Panc1 (cell line): Measurements from ENCODE around the gene COL6A2. TPM values are rescaled to one million over a fixed set of nuclear protein-coding genes. Genes with fewer than 3 reads are reported as not detected.

Experiments used
- ATAC-seq: fragments of 200-7000 bp; cut with Tn5 transposase; 2 replicates; pipeline ENCODE4 v1.9.1; 2020; ENCODE audit warnings: mild to moderate bottlenecking, moderate library complexity
- BruUV-seq: library from RNA; stranded (reverse); fragments of 400-500 nt; replicated peaks from 2 replicates; lab custom pipeline; 2021; lab: Mats Ljungman, UMichigan
- CTCF ChIA-PET: fragments of 300-600 bp; sonication (Branson Sonifier 250); formaldehyde crosslinking; loops from one replicate; lab custom pipeline; 2022; ENCODE audit warnings: antibody characterized with exemption; lab: Charles Lee
- POLR2A ChIA-PET: fragments of 300-600 bp; sonication (Branson Sonifier 250); formaldehyde crosslinking; loops from one replicate; lab custom pipeline; 2022; ENCODE audit warnings: antibody characterized with exemption; lab: Charles Lee
- DNase-seq: peaks from one replicate; pipeline ENCODE4 v3.0.0-alpha.2; 2010; ENCODE audit warnings: low read depth, low spot score
- H3K27ac ChIP-seq: 2 replicates; pipeline ENCODE4 v1.5.1; 2011; ENCODE audit warnings: mild to moderate bottlenecking, low read length, inconsistent platforms
- H3K27me3 ChIP-seq: fragments of 200-500 bp; sonication (Bioruptor generic); 2 replicates; pipeline ENCODE4 v1.6.0; 2014; ENCODE audit warnings: low read length, inconsistent platforms; ENCODE audit not compliant: control insufficient read depth, insufficient read depth
- H3K36me3 ChIP-seq: fragments of 200-500 bp; sonication (Bioruptor generic); 2 replicates; pipeline ENCODE4 v1.5.1; 2014; ENCODE audit warnings: inconsistent platforms, mild to moderate bottlenecking, low read length, moderate library complexity; ENCODE audit not compliant: control insufficient read depth, insufficient read depth
- H3K4me1 ChIP-seq: 2 replicates; pipeline ENCODE4 v1.5.1; 2011; ENCODE audit warnings: inconsistent platforms, mild to moderate bottlenecking, low read length, moderate library complexity; ENCODE audit not compliant: control insufficient read depth, insufficient read depth
- H3K4me3 ChIP-seq, 2 experiments: 2 replicates each; pipeline ENCODE4 v1.5.1; 2011 to 2012; ENCODE audit warnings: low read depth in 2 of 2, low read length in 2 of 2, mild to moderate bottlenecking in 2 of 2, inconsistent platforms in 1 of 2, moderate library complexity in 1 of 2
- H3K9me3 ChIP-seq: fragments of 200-500 bp; sonication (Bioruptor generic); 2 replicates; pipeline ENCODE4 v1.5.1; 2014; ENCODE audit warnings: low read depth, mild to moderate bottlenecking, inconsistent platforms, low read length, moderate library complexity; ENCODE audit not compliant: control insufficient read depth, insufficient read depth
- POLR2AphosphoS5 ChIP-seq: IDR thresholded peaks from 2 replicates; pipeline ENCODE4 v1.6.1; 2012; ENCODE audit warnings: mild to moderate bottlenecking, low read depth, low read length, moderate library complexity
- SIN3A ChIP-seq: IDR thresholded peaks from 2 replicates; pipeline ENCODE4 v1.6.1; 2012; ENCODE audit warnings: low read depth, mild to moderate bottlenecking, low read length, moderate library complexity, borderline replicate concordance; ENCODE audit not compliant: insufficient read depth
- TCF7L2 ChIP-seq: IDR thresholded peaks from 2 replicates; pipeline ENCODE4 v1.6.1; 2011; ENCODE audit warnings: mild to moderate bottlenecking, low read depth, low read length, inconsistent platforms
- in situ Hi-C: cut with HindIII; loops from 2 replicates; pipeline ENCODE4 v1.10.0; 2016; ENCODE audit warnings: low sequenced_read_pairs, low pct_unique_long_range_greater_than_20kb
- intact Hi-C: fragments of 100-400 bp; cut with micrococcal nuclease; formaldehyde crosslinking; loops from one replicate; pipeline ENCODE4 v1.10.0; 2022; ENCODE audit not compliant: unreplicated experiment
- total RNA-seq: library from RNA; stranded (reverse); gene quantifications from one replicate; pipeline ENCODE4 v1.2.1, GENCODE V29; 2021; ENCODE audit not compliant: unreplicated experiment
- TF ChIP-seq, protein P1 (sequence below), 2 experiments: IDR thresholded peaks; 2 replicates each; pipeline ENCODE4 v1.6.1; 2011 to 2012; ENCODE audit warnings: low read depth in 2 of 2, control low read depth in 1 of 2, low read length in 1 of 2, mild to moderate bottlenecking in 1 of 2, moderate library complexity in 1 of 2; ENCODE audit not compliant: insufficient read depth in 1 of 2
- TF ChIP-seq, protein P2 (sequence below): fragments of 450-650 bp; IDR thresholded peaks from 2 replicates; pipeline ENCODE4 v1.5.1; 2017; ENCODE audit warnings: mild to moderate bottlenecking

The COL6A2 gene
- total RNA-seq, 1 experiment from 2014 or later = 29.9 TPM

GRCh38 chr21:46131588-46131837, 33.6 kb downstream of the COL6A2 start:
- Histone ChIP-seq H3K27ac (no peak overlapping the region), H3K36me3 (no peaks in the 10 kb centered on the region), H3K4me3 (no peak overlapping the region), H3K9me3 (no peaks in the 10 kb centered on the region), H3K27me3 (no peaks in the 10 kb centered on the region), H3K4me1 (no peaks in the 10 kb centered on the region)
- DNase-seq = no peak
- POLR2A ChIA-PET = no interaction called here
- ATAC-seq = no peak
- intact Hi-C loops (no loop called here), in situ Hi-C loops (no loop called here)
- BruUV-seq = no TSS peak
- TF ChIP-seq SIN3A (no peak), POLR2AphosphoS5 (no peak), TCF7L2 (no peak)
- TF ChIP-seq, protein P1, sequence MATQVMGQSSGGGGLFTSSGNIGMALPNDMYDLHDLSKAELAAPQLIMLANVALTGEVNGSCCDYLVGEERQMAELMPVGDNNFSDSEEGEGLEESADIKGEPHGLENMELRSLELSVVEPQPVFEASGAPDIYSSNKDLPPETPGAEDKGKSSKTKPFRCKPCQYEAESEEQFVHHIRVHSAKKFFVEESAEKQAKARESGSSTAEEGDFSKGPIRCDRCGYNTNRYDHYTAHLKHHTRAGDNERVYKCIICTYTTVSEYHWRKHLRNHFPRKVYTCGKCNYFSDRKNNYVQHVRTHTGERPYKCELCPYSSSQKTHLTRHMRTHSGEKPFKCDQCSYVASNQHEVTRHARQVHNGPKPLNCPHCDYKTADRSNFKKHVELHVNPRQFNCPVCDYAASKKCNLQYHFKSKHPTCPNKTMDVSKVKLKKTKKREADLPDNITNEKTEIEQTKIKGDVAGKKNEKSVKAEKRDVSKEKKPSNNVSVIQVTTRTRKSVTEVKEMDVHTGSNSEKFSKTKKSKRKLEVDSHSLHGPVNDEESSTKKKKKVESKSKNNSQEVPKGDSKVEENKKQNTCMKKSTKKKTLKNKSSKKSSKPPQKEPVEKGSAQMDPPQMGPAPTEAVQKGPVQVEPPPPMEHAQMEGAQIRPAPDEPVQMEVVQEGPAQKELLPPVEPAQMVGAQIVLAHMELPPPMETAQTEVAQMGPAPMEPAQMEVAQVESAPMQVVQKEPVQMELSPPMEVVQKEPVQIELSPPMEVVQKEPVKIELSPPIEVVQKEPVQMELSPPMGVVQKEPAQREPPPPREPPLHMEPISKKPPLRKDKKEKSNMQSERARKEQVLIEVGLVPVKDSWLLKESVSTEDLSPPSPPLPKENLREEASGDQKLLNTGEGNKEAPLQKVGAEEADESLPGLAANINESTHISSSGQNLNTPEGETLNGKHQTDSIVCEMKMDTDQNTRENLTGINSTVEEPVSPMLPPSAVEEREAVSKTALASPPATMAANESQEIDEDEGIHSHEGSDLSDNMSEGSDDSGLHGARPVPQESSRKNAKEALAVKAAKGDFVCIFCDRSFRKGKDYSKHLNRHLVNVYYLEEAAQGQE (IDR thresholded peaks at IDR 0.05; ENCODE audit: insufficient read depth in 1 of 2, low read depth in 2 of 2, low read length in 1 of 2) = no peak
- TF ChIP-seq, protein P2, sequence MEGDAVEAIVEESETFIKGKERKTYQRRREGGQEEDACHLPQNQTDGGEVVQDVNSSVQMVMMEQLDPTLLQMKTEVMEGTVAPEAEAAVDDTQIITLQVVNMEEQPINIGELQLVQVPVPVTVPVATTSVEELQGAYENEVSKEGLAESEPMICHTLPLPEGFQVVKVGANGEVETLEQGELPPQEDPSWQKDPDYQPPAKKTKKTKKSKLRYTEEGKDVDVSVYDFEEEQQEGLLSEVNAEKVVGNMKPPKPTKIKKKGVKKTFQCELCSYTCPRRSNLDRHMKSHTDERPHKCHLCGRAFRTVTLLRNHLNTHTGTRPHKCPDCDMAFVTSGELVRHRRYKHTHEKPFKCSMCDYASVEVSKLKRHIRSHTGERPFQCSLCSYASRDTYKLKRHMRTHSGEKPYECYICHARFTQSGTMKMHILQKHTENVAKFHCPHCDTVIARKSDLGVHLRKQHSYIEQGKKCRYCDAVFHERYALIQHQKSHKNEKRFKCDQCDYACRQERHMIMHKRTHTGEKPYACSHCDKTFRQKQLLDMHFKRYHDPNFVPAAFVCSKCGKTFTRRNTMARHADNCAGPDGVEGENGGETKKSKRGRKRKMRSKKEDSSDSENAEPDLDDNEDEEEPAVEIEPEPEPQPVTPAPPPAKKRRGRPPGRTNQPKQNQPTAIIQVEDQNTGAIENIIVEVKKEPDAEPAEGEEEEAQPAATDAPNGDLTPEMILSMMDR = no peak
- CTCF ChIA-PET = interaction anchor here (0.7 kb wide), 1 partner anchor 12 kb away, joined by 3 read pairs; no protein-coding TSS in a partner anchor

DNA sequence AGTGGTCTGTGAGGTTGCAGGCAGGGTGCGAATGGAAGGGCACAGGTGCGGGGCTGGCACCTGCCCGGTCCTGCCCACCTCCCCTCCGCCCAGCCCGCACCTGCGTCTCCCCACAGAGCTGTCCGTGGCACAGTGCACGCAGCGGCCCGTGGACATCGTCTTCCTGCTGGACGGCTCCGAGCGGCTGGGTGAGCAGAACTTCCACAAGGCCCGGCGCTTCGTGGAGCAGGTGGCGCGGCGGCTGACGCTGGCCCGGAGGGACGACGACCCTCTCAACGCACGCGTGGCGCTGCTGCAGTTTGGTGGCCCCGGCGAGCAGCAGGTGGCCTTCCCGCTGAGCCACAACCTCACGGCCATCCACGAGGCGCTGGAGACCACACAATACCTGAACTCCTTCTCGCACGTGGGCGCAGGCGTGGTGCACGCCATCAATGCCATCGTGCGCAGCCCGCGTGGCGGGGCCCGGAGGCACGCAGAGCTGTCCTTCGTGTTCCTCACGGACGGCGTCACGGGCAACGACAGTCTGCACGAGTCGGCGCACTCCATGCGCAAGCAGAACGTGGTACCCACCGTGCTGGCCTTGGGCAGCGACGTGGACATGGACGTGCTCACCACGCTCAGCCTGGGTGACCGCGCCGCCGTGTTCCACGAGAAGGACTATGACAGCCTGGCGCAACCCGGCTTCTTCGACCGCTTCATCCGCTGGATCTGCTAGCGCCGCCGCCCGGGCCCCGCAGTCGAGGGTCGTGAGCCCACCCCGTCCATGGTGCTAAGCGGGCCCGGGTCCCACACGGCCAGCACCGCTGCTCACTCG, 34.1 kb downstream of the COL6A2 start:
- POLR2A ChIA-PET = no interaction called here
- DNase-seq = no peak
- BruUV-seq = no TSS peak

More for the DNA sequence above, 34.1 kb downstream of the COL6A2 start:
- Histone ChIP-seq H3K27me3 (no peaks in the 10 kb centered on the region), H3K4me3 (no peak overlapping the region), H3K27ac (no peak overlapping the region), H3K4me1 (no peaks in the 10 kb centered on the region), H3K36me3 (no peaks in the 10 kb centered on the region), H3K9me3 (no peaks in the 10 kb centered on the region)
- in situ Hi-C loops = no loop called here
- CTCF ChIA-PET = no interaction called here
- no peak for TF ChIP-seq POLR2AphosphoS5
- TF ChIP-seq TCF7L2 = no peak
- TF ChIP-seq, protein P1 (IDR thresholded peaks at IDR 0.05; ENCODE audit: insufficient read depth in 1 of 2, low read depth in 2 of 2, low read length in 1 of 2) = no peak
- TF ChIP-seq SIN3A = no peak
- TF ChIP-seq, protein P2 = no peak
- ATAC-seq = no peak
- intact Hi-C loops = no loop called here
